Heart left ventricle (tissue), 13 donors: ENCODE measurements around the gene CASQ1.

Experiments
- CTCF ChIP-seq, 12 donors: fragments of 200-600 bp; sonication (generic) in 4 of 12; IDR thresholded peaks; one replicate each; pipeline versions ENCODE4 v1.5.0 to v1.8.0; 2018 to 2022; ENCODE audit warnings: antibody characterized with exemption in 12 of 12, mild to moderate bottlenecking in 5 of 12
- POLR2A ChIP-seq, 2 donors: fragments of 450-650 bp; IDR thresholded peaks; one replicate each; pipeline ENCODE4 v1.6.1; 2017; ENCODE audit warnings: antibody characterized with exemption in 2 of 2, mild to moderate bottlenecking in 2 of 2, moderate library complexity in 2 of 2
- donor health status: ischemic (EF 13 %, LVEDD 7.1; RV severe dilation, severe dysfunction).
- donor health status: DM: no; HTN: yes; CAD: no.
- donor health status: DM: no; HTN: no; CAD: no.
- donor health status: ischemic (EF 25% LVEDD 6.9; RV normal size, moderate dysfunction).
- donor health status: ischemic (EF 25% LVEDD 5.7; RV mildly dilated, moderate dysfunction).
- donor health status: ischemic (EF 35%, LVEDD 5.7; RV mildly dilated, moderate dysfunction).
- donor health status: nonischemic (EF 11% LVEDD 7.7; RV severe dilation, severe dysfunction).
- donor health status: DM: yes; HTN: yes; CAD: no.
- donor health status: PGD.
- donor health status: ischemic (EF 29% LVEDD 5.4; RV normal size, mild dysfunction).
- donor health status: nonischemic (EF 23%, LVEDD 6.1; RV moderate dilation, normal function).

- TF ChIP-seq POLR2A (IDR thresholded peaks at IDR 0.05) (no peak), CTCF (IDR thresholded peaks at IDR 0.05) (no peak)
Observed at GRCh38 chr1:160178731-160179130, 11.6 kb upstream of the CASQ1 start.
